ENCODE measurements around the gene SLC12A2.

The SLC12A2 gene

GRCh38 chr5:128234928-128235641, 151.5 kb downstream of the SLC12A2 start:
- no peak for DNase-seq

GRCh38 chr5:128236334-128236733, 152.8 kb downstream of the SLC12A2 start:
- DNase-seq, result no peak

- DNase-seq, result no peak
These were observed 153.4 kb downstream of the SLC12A2 start for GRCh38 chr5:128237000-128237399.

- no peak for DNase-seq
These were observed 154.0 kb downstream of the SLC12A2 start for GRCh38 chr5:128237546-128237945.
